Smooth muscle cell (in vitro differentiated cells): ENCODE measurements around the gene DROSHA. TPM values are rescaled to one million over a fixed set of nuclear protein-coding genes. Genes with fewer than 3 reads are reported as not detected.

Source experiments
- DNase-seq: peaks from one replicate; lab custom pipeline; 2025; ENCODE audit not compliant: unreplicated experiment; lab: John Stamatoyannopoulos, UW
- H2AFZ ChIP-seq: fragments of 200-600 bp; sonication (generic); 2 replicates; pipeline ENCODE4 v1.6.0; 2016; ENCODE audit warnings: antibody characterized with exemption, low read depth, mild to moderate bottlenecking
- H3F3A ChIP-seq: fragments of 200-600 bp; sonication (generic); 2 replicates; pipeline ENCODE4 v1.6.0; 2017; ENCODE audit warnings: antibody characterized with exemption, low read depth
- H3K27ac ChIP-seq: fragments of 200-600 bp; sonication (generic); 2 replicates; pipeline ENCODE4 v1.5.1; 2016; ENCODE audit warnings: low read depth, mild to moderate bottlenecking
- H3K27me3 ChIP-seq: fragments of 200-600 bp; sonication (generic); 2 replicates; pipeline ENCODE4 v1.6.1; 2016; ENCODE audit warnings: low read depth, mild to moderate bottlenecking
- H3K36me3 ChIP-seq: fragments of 200-600 bp; sonication (generic); 2 replicates; pipeline ENCODE4 v1.5.1; 2016; ENCODE audit warnings: low read depth
- H3K4me1 ChIP-seq: fragments of 200-600 bp; sonication (generic); 2 replicates; pipeline ENCODE4 v1.5.1; 2016; ENCODE audit warnings: low read depth
- H3K4me2 ChIP-seq: fragments of 200-600 bp; sonication (generic); 2 replicates; pipeline ENCODE4 v1.6.0; 2016; ENCODE audit warnings: mild to moderate bottlenecking
- H3K4me3 ChIP-seq: fragments of 200-600 bp; sonication (generic); 2 replicates; pipeline ENCODE4 v1.5.1; 2016; ENCODE audit warnings: mild to moderate bottlenecking
- H3K79me2 ChIP-seq: fragments of 200-600 bp; sonication (generic); 2 replicates; pipeline ENCODE4 v1.6.0; 2016; ENCODE audit warnings: low read depth, mild to moderate bottlenecking
- H3K9ac ChIP-seq: fragments of 200-600 bp; sonication (generic); 2 replicates; pipeline ENCODE4 v1.6.0; 2016; ENCODE audit warnings: low read depth
- H3K9me3 ChIP-seq: fragments of 200-600 bp; sonication (generic); replicated peaks from 2 replicates; pipeline ENCODE4 v1.5.1; 2016; ENCODE audit warnings: low read depth
- H4K20me1 ChIP-seq: fragments of 200-600 bp; sonication (generic); 2 replicates; pipeline ENCODE4 v1.6.0; 2016; ENCODE audit warnings: low read depth
- WGBS: methylation state at CpG from one replicate; pipeline ENCODE4 v1.1.7; 2016; ENCODE audit warnings: low lambda C conversion rate; 5-methylcytosine and 5-hydroxymethylcytosine counted together
- polyA plus RNA-seq: library from polyadenylated mRNA; unstranded; fragments of >200 nt; fragmentation: Nextera tagmentation; extraction: Ambion mirVana; gene quantifications from 2 replicates; pipeline ENCODE4 v1.2.1, GENCODE V29; 2016
- total RNA-seq: library from RNA; depleted of rRNA; stranded (reverse); fragments of >200 nt; gene quantifications from 2 replicates; pipeline ENCODE4 v1.2.3, GENCODE V29; 2014
- TF ChIP-seq, protein P1 (sequence below): fragments of 200-600 bp; sonication (generic); IDR thresholded peaks from 2 replicates; pipeline ENCODE4 v1.5.1; 2017; ENCODE audit warnings: borderline replicate concordance, mild to moderate bottlenecking, antibody characterized with exemption; ENCODE audit not compliant: insufficient read depth, poor library complexity, severe bottlenecking

DROSHA gene
- total and polyA plus RNA-seq, 2 experiments from 2014 or later = 35.3 to 50.5 TPM

DNA sequence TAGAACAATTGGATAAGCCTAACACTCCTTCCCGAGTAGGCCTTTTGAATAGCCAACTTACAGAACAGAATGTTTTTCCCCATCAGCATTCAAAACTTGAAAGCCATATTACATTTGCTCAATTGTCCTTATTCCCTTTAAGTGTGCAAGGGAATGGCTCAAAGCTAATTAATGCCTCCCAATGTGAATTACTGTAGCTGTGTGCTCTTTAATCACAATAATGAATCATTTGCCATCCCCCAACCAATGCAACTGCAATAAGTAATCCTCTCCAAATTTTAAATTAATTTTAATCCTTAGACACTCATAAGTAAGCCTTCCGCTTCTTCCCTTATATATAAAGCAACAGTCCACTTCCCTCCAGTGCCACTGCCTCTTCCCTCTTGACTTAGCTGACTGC is 115.9 kb downstream of the DROSHA start:
- Histone ChIP-seq H3K27ac (no peak overlapping the region), H2AFZ (no peak overlapping the region), H3K9me3 (no peaks in the 10 kb centered on the region), H3K27me3 (no peaks in the 10 kb centered on the region), H3K4me2 (no peak overlapping the region), H3K4me3 (no peak overlapping the region), H3K79me2 (no peaks in the 10 kb centered on the region), H3K9ac (no peak overlapping the region), H3K36me3 (peaks cover 19% of the 10 kb centered on the region), H4K20me1 (no peaks in the 10 kb centered on the region), H3K4me1 (peaks cover 6% of the 10 kb centered on the region), H3F3A (no peaks in the 10 kb centered on the region)
- 97% methylated on average over 2 of the region's 2 CpGs for WGBS
- DNase-seq = no peak
- TF ChIP-seq, protein P1, sequence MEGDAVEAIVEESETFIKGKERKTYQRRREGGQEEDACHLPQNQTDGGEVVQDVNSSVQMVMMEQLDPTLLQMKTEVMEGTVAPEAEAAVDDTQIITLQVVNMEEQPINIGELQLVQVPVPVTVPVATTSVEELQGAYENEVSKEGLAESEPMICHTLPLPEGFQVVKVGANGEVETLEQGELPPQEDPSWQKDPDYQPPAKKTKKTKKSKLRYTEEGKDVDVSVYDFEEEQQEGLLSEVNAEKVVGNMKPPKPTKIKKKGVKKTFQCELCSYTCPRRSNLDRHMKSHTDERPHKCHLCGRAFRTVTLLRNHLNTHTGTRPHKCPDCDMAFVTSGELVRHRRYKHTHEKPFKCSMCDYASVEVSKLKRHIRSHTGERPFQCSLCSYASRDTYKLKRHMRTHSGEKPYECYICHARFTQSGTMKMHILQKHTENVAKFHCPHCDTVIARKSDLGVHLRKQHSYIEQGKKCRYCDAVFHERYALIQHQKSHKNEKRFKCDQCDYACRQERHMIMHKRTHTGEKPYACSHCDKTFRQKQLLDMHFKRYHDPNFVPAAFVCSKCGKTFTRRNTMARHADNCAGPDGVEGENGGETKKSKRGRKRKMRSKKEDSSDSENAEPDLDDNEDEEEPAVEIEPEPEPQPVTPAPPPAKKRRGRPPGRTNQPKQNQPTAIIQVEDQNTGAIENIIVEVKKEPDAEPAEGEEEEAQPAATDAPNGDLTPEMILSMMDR = no peak

DNA sequence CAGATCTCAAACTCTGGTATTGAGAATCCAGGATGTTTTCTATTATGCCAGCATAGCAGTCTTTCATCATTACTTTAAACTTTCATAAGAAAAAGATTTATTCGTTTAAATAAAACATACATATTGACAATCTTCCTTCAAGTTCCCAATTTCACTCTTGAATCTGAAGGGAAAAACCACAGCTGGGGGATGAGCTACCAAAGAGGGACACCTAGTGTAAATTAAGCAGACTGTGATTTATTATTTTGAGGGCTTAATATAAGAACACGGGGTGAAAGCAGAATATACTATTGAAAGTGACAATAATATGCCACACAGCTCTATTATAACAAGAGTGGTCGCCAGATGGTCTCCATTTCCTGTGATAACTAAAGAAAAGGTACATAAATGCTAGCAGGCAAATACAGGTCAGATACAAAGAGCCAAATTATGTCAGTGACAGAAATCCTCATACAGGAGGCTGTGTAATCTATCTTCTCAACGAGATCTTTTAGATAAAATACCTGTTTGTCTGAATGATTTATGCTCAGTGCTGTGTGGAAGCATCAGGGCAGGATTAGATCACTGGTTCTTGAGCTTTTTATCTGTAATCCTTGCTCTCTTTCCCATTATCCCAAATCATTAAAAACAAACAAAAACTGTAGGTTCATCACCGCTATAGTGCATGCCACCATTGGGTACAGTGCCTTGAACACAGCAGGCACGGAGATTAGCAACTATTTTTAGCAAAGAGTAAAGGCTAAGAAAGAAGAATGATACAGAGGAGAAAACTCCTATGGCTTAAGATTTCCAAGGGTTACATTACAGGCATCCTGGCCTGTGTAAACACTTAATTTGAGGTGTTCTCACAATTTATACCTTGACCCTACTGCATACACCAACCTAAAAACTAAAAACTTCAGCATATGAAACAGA is 116.6 kb downstream of the DROSHA start:
- no peak overlapping the region for H3K4me3 ChIP-seq
- DNase-seq = no peak
- no peaks in the 10 kb centered on the region for H4K20me1 ChIP-seq

DNA sequence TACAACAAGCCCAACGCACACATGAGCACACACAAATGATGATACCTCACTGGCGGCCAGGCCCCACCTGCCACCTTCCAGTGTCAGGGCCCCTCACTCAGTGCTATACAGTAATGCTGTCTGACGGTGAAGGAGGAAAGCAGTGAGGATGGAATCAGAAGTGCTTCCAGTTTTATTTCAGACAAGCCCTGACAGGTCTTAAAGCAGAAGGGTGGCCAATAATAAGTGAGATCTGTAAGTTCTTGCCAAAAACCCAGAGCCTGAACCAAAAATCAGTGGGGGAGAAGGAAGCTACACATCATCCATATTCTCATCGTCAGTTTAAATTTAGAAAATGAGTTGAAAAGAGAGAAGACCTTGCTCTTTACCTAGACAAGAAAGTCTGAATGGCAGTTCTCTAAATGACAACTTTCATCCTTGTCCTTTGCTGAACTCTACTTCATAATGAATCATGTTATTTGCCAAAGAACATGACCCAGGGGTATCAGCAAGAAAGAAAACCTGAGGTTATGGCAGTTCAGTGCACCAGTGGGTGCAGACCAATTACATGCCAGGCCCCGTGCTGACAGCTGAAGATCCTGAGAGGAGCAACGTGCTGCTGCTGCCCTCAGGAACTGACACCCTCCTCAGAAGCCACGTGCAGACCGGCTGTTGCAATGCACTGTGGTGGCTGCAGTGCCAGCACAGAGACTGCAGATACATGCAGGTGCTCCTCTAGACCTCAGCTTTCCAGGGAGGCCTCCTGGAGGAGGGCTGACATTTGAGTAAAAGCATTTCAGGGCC is 118.7 kb downstream of the DROSHA start:
- no peak overlapping the region for H3K9ac ChIP-seq
- H3K36me3 ChIP-seq = no peaks in the 10 kb centered on the region
- H3K4me2 ChIP-seq = no peak overlapping the region
- no peaks in the 10 kb centered on the region for H3K27me3 ChIP-seq
- peaks cover 6% of the 10 kb centered on the region for H3K4me1 ChIP-seq
- H3K79me2 ChIP-seq = no peaks in the 10 kb centered on the region
- H2AFZ ChIP-seq = no peak overlapping the region
- no peak overlapping the region for H3K4me3 ChIP-seq
- no peak for DNase-seq
- 77% methylated on average over 8 of the region's 8 CpGs for WGBS
- no peak overlapping the region for H3K27ac ChIP-seq
- H4K20me1 ChIP-seq = no peaks in the 10 kb centered on the region
- H3K9me3 ChIP-seq = no peaks in the 10 kb centered on the region
- TF ChIP-seq, protein P1 = no peak
- H3F3A ChIP-seq = no peaks in the 10 kb centered on the region

More for the DNA sequence above, 116.6 kb downstream of the DROSHA start:
- no peaks in the 10 kb centered on the region for H3F3A ChIP-seq
- H3K27me3 ChIP-seq = no peaks in the 10 kb centered on the region
- H2AFZ ChIP-seq = no peak overlapping the region
- no peak overlapping the region for H3K27ac ChIP-seq
- no peak overlapping the region for H3K4me2 ChIP-seq
- peaks cover 14% of the 10 kb centered on the region for H3K36me3 ChIP-seq
- H3K9me3 ChIP-seq = no peaks in the 10 kb centered on the region
- WGBS = 73% methylated on average over 6 of the region's 6 CpGs
- peaks cover 6% of the 10 kb centered on the region for H3K4me1 ChIP-seq
- H3K79me2 ChIP-seq = no peaks in the 10 kb centered on the region
- TF ChIP-seq, protein P1 = no peak
- H3K9ac ChIP-seq = no peak overlapping the region
